Measurements from ENCODE around the gene NATD1.
A peak's percentile ranks its signal among the peaks of the same experiment; 100 is the strongest.

NATD1 gene

DNA sequence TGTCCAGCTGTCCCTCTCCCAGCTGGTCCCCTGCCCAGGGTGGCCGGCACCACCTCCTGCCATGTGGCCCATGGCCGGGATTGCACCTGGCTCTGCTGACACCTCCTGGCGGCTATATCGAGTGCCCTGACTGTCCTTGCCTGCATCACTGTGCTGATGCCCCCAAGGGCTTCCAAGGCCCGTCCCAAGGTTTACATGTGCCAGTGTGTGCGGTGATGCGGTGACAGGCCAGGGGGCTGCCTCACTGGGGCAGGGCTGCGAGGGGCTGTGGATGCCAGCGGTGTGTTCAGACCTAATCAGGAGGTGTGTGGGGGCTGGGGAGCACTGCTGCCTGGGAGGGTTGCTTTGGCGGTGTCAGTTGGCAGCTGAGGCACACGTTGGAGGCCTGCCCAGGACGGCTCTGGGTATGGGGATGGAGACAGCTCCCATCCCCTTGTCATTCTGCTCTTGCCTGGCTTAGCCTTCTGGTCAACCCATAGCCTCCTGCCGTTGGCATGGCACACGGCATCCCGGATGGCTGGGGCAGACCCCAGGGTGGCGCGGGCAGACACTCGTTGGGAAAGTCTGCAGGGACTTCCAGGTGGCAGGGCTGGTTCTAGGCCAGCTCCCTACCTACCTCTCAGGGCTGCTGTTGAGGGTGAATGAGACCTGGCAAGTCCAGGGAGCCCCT lies 36.8 kb upstream of the NATD1 start:
- DNase-seq (ENCODE audit: low read depth): no peak

DNA sequence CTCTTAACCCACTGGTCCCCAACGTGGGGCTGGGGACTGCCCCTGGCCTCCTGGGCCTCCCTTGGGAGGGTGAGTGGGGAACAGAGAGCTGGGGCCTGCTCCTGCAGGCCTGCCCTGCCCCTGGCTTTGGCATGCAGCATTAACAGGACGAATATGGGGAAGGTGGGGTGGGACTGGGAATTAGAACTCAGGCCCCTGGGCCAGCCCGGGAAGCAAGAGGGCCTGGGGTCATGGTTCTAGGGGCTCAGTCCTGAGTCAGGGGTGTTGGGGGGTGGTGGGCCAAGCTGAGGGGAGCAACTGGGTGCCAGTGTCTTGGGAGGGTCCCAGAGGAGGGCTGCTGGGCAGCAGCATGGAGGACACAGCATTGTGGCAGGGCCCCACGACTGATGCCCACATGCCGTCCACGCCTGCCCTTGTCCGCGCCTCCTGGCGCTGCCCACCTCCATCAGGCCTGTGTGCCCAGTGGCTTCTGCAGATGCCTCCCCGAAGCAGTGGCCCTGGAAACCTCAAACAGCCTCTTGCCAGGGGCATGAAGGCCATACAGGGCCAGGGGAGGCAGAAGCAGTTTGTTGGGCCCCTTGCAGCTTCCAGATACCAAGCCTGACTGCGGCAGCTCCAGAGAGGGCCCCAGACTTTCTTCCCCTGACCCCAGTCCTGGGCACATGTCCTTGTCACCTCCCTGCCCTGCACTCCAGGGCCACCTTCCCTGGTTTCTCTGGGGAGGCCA lies 36.1 kb upstream of the NATD1 start:
- no peak for DNase-seq (ENCODE audit: low read depth)

DNA sequence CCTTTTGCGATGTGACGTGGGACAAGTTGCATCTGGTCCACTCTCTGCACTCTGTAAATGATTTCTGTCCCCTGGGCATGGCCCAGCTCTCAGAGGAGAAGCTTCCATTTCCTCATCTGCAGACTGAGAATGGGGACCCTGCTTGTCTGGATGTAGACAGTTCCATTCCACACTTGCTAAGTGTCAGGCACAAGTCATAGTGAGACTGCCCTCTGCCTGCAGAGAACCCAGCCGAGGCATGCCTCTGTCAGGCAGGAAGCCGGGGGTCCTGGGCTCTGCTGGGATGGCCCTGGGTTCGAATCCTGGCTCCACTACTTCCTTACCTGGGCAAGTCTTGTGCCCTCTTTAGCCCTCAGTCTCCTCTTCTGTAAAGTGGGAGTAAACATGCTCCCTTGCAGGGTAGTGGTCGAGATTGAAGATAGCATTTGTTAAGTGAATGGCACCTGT lies 35.4 kb upstream of the NATD1 start:
- DNase-seq (ENCODE audit: low read depth): no peak

- peak; percentile 67 for DNase-seq (ENCODE audit: low read depth)
These were observed 34.7 kb upstream of the NATD1 start for GRCh38 chr17:21287703-21288449.

- DNase-seq (ENCODE audit: low read depth): no peak
These were observed 33.9 kb upstream of the NATD1 start for GRCh38 chr17:21286909-21287702.

DNA sequence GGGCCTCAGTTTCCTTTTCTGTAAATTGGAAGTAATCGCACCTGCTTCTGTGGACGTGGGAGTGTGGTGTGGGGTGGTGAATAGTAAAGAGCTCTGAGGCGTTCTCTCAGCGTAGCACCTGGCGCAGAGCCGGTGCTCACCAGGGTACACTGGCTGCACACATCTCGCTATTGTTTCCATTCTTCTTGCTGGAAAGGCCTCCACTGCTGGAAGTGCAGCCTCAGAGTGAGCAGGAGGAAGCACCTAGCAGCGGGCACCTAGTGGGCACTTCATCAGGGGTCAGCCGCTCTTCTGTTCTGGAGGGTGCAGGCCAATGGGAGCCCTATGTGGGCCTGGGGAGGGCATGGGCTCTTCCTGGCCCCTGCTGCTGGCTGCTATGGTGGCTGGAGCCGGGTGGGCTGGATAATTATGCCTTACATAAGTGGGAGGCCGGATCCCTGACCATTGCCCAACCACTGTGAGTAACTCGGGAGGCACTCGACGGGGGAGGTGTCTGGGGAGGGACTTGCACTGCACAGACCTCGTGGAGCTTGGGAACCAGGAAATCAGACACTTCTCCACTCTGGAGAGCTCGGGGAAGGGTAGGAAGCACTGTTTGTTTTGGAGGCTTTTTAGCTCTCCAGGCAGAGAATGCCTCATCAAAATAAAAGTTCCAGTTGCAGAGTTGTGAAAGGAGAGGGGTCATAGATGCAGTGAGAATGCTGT lies 33.0 kb upstream of the NATD1 start:
- DNase-seq (ENCODE audit: low read depth): no peak

- DNase-seq (ENCODE audit: low read depth): no peak
These were observed 32.2 kb upstream of the NATD1 start for GRCh38 chr17:21285164-21286065.

GRCh38 chr17:21284319-21285163 lies 31.3 kb upstream of the NATD1 start, which contains the start of gene MAP2K3:
TSS of gene MAP2K3 (plus strand) at chr17:21284711. CDS start at chr17:21284921, 210 bp downstream.
- DNase-seq (ENCODE audit: low read depth): peak; percentile 98

DNA sequence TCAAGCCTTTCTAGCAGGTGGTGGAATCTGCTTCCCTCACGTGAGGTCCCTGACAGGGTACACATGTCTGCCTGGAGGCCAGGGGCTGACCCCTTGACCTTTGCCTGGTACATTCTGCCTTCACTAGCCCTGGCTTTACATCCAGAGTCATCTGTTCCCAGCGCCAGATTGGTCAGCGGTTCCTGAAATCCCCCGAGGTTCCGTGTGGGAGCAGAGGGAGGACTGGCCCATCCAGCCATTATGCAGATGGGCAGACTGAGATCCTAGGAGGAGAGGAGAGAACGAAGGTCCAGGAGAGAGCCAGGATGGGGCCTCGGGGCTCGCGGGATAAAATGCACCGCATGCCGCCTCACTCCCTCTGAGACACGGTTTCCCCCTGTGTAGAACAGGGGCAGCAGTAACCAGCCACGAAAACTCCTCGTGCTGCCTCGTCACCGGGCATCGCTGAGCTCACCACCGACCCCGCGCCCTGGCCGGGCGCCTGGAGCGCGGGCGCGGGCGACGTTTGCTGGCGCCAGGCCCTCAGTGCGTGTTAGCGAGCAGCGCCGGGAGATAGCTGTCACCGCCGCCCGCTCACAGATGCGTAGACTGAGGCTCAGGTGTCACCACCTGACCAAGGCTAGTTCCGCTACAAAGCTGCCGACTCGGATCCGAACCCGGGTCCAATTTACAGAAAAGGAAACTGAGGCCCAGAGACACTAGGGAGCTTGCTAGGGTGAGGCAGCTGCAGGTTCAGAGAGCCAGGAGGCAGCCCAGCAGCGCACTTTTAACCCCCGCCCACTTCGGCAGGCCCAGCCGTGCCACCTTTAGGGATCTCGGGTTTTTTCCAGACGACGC lies 30.5 kb upstream of the NATD1 start:
- DNase-seq (ENCODE audit: low read depth): no peak

GRCh38 chr17:21282850-21283249 lies 29.6 kb upstream of the NATD1 start:
- no peak for DNase-seq (ENCODE audit: low read depth)

GRCh38 chr17:21282231-21282630 lies 29.0 kb upstream of the NATD1 start:
- DNase-seq (ENCODE audit: low read depth): no peak

DNA sequence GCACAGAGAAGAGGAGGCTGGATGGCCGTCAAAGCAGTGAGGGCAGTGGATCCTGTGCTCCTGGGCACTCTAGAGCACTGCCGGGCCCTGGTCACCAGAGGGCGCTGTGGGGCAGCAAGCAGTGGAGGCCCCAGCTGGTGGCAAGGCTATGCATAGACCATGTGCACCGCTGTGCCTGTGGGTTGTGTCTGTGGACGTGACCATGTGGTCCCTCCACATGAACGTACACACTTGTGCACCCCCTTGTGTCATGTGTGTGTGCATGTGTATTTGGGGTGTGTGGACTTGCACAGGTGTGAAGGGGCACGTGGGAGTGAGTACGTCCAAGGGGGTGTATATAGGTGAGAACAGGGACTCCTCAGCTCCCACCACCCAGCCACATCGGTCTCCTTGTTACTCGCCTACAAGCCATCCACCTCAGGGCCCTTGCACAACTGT lies 26.9 kb upstream of the NATD1 start:
- DNase-seq (ENCODE audit: low read depth): peak; percentile 67

DNA sequence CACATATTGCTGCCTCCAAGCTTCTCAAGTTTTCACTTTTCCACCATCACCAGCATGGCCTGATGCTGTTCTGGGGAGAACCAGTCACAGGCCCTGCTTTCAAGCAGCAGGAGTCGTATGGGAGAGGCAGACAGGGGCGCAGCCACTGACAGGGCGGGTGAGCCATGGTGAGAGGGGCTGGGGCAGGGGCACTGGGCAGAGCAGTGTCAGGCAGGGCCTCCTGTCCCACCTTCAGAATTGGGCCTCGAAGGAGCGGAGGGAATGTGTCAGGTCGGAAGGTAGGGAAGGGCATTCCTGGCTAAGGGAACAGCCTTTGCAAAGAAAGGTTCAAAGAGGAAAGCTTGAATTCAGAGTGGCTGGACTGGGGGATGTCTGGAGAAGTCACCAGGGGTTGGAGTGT lies 26.4 kb upstream of the NATD1 start:
- DNase-seq (ENCODE audit: low read depth): no peak

DNA sequence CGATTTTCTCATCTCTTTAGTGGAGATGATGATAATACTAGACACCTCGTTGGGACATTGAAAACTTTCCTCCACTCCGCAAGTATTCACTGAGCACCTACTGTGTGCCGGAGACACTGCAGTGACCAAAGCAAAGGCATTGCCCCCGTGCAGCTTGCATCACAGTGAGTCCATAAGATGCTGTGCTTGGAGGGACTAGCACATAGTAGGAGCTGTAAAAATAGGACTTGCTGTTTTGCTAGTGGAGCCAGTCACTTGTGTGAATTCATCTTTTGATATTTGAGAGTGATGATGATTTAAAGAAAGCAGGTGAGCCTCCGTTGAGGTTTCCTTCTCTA lies 26.0 kb upstream of the NATD1 start:
- no peak for DNase-seq (ENCODE audit: low read depth)

DNA sequence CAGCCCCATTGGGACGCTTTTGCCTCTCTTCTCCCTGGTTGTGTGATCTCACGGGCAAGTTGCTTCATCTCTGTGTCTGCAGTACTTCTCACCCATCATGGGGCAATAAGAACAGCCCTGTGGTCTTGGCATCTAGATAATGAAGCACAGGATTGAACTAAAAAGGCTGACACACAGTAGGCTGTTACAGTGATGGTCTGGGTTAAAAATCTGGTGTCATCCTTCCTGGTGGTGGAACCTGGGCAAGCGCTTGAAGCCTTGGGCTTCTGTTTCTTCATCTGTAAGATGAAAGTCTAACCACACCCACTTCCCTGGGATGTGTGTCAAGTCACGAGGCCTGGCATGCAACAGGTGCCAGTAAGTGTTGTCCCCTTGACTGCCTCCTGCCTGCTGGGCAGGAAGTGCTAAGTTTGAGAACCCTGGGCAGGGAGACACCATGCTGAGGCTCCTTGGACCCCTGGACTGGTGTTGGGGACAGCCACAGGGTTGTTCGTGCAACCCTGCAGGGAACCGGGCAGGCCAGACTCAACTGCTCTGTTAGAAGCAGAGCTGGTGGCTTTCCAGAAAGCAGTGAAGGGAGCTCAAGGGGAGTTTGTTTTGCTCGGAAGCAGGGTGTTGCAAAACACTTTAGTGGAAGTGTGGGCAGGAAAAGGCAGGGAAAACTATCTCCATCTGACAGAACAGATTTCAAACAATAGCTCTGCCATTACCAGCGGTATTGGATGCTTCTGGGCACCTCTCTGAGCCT lies 25.4 kb upstream of the NATD1 start:
- no peak for DNase-seq (ENCODE audit: low read depth)

- DNase-seq (ENCODE audit: low read depth): no peak
These were observed 24.1 kb upstream of the NATD1 start for GRCh38 chr17:21277332-21277731.

DNA sequence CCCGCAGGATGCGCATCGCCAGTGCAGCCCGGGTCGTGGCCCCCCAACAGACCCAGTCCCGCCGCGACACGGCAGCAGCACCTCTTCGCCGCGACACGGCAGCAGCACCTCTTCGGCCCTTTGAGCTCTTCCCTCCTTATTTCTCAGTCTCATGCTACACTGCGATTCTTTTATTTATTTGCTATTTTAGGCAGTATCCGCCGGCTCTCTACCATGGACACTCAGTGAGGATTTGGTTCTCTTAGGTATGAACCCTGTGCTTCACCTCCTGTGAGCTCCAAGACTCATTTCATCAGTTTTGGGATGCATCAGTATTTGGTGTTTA lies 23.0 kb upstream of the NATD1 start:
- no peak for DNase-seq (ENCODE audit: low read depth)

Measured in CMK (cell line).